Neuron (in vitro differentiated cells): ENCODE data around the gene COL23A1.

ENCODE experiments used
- H2AFZ ChIP-seq: one replicate; pipeline ENCODE4 v1.6.1; 2013; ENCODE audit warnings: low read depth, mild to moderate bottlenecking, inconsistent platforms, low read length, moderate library complexity
- H3K27me3 ChIP-seq: one replicate; pipeline ENCODE4 v1.6.1; 2013; ENCODE audit warnings: low read length; ENCODE audit not compliant: insufficient read depth
- H3K36me3 ChIP-seq: one replicate; pipeline ENCODE4 v1.6.1; 2013; ENCODE audit warnings: low read length; ENCODE audit not compliant: insufficient read depth
- H3K4me1 ChIP-seq: one replicate; pipeline ENCODE4 v1.6.1; 2013; ENCODE audit warnings: low read length; ENCODE audit not compliant: insufficient read depth
- H3K4me3 ChIP-seq: 2 replicates; pipeline ENCODE4 v1.5.1; 2013; ENCODE audit warnings: mild to moderate bottlenecking, low read length, moderate library complexity
- H3K9me3 ChIP-seq: one replicate; pipeline ENCODE4 v1.6.1; 2013; ENCODE audit warnings: low read length

The COL23A1 gene

GRCh38 chr5:178353461-178353860 is 236.7 kb downstream of the COL23A1 start:
- Histone ChIP-seq H3K4me1 (peaks cover 24% of the 10 kb centered on the region), H3K4me3 (no peak overlapping the region), H3K9me3 (no peaks in the 10 kb centered on the region), H2AFZ (no peak overlapping the region), H3K36me3 (no peaks in the 10 kb centered on the region), H3K27me3 (no peaks in the 10 kb centered on the region)

GRCh38 chr5:178352035-178352349 is 238.2 kb downstream of the COL23A1 start:
- no peaks in the 10 kb centered on the region for H3K27me3 ChIP-seq
- no peaks in the 10 kb centered on the region for H3K36me3 ChIP-seq
- H3K9me3 ChIP-seq = no peaks in the 10 kb centered on the region
- H3K4me1 ChIP-seq = peaks cover 12% of the 10 kb centered on the region
- no peak overlapping the region for H2AFZ ChIP-seq
- no peak overlapping the region for H3K4me3 ChIP-seq

GRCh38 chr5:178351221-178352034 is 238.8 kb downstream of the COL23A1 start:
- no peak overlapping the region for H3K4me3 ChIP-seq
- H3K4me1 ChIP-seq = peaks cover 6% of the 10 kb centered on the region

GRCh38 chr5:178350361-178351220 is 239.6 kb downstream of the COL23A1 start:
- no peaks in the 10 kb centered on the region for H3K9me3 ChIP-seq
- no peaks in the 10 kb centered on the region for H3K4me1 ChIP-seq

More at GRCh38 chr5:178351221-178352034, 238.8 kb downstream of the COL23A1 start:
- no peaks in the 10 kb centered on the region for H3K9me3 ChIP-seq
- no peak overlapping the region for H2AFZ ChIP-seq
- H3K27me3 ChIP-seq = no peaks in the 10 kb centered on the region
- no peaks in the 10 kb centered on the region for H3K36me3 ChIP-seq

GRCh38 chr5:178349625-178350353 is 240.4 kb downstream of the COL23A1 start:
- no peaks in the 10 kb centered on the region for H3K27me3 ChIP-seq
- no peak overlapping the region for H3K4me3 ChIP-seq
- H3K4me1 ChIP-seq = no peaks in the 10 kb centered on the region
- H3K9me3 ChIP-seq = no peaks in the 10 kb centered on the region
- no peak overlapping the region for H2AFZ ChIP-seq
- no peaks in the 10 kb centered on the region for H3K36me3 ChIP-seq

More at GRCh38 chr5:178350361-178351220, 239.6 kb downstream of the COL23A1 start:
- Histone ChIP-seq H3K4me3 (no peak overlapping the region), H3K36me3 (no peaks in the 10 kb centered on the region), H2AFZ (no peak overlapping the region), H3K27me3 (no peaks in the 10 kb centered on the region)

GRCh38 chr5:178349075-178349511 is 241.1 kb downstream of the COL23A1 start:
- H3K4me3 ChIP-seq = no peak overlapping the region
- no peaks in the 10 kb centered on the region for H3K4me1 ChIP-seq
- no peaks in the 10 kb centered on the region for H3K9me3 ChIP-seq
- no peak overlapping the region for H2AFZ ChIP-seq
- no peaks in the 10 kb centered on the region for H3K36me3 ChIP-seq
- H3K27me3 ChIP-seq = no peaks in the 10 kb centered on the region

GRCh38 chr5:178348356-178349074 is 241.7 kb downstream of the COL23A1 start:
- H2AFZ ChIP-seq = no peak overlapping the region
- H3K4me1 ChIP-seq = no peaks in the 10 kb centered on the region
- H3K27me3 ChIP-seq = no peaks in the 10 kb centered on the region
- no peaks in the 10 kb centered on the region for H3K9me3 ChIP-seq
- no peaks in the 10 kb centered on the region for H3K36me3 ChIP-seq
- no peak overlapping the region for H3K4me3 ChIP-seq

GRCh38 chr5:178347956-178348355 is 242.2 kb downstream of the COL23A1 start:
- Histone ChIP-seq H3K27me3 (no peaks in the 10 kb centered on the region), H2AFZ (no peak overlapping the region), H3K36me3 (no peaks in the 10 kb centered on the region), H3K4me1 (no peaks in the 10 kb centered on the region), H3K4me3 (no peak overlapping the region), H3K9me3 (no peaks in the 10 kb centered on the region)

- no peaks in the 10 kb centered on the region for H3K9me3 ChIP-seq
- H3K27me3 ChIP-seq = no peaks in the 10 kb centered on the region
- H2AFZ ChIP-seq = no peak overlapping the region
- no peak overlapping the region for H3K4me3 ChIP-seq
- H3K36me3 ChIP-seq = no peaks in the 10 kb centered on the region
- H3K4me1 ChIP-seq = no peaks in the 10 kb centered on the region
Measured at GRCh38 chr5:178346607-178347334, 243.4 kb downstream of the COL23A1 start.

- Histone ChIP-seq H3K4me1 (no peaks in the 10 kb centered on the region), H3K36me3 (no peaks in the 10 kb centered on the region), H3K4me3 (no peak overlapping the region), H3K9me3 (no peaks in the 10 kb centered on the region), H2AFZ (no peak overlapping the region), H3K27me3 (no peaks in the 10 kb centered on the region)
Measured at GRCh38 chr5:178343306-178343705, 246.9 kb downstream of the COL23A1 start.

- Histone ChIP-seq H3K4me1 (no peaks in the 10 kb centered on the region), H3K27me3 (no peaks in the 10 kb centered on the region), H3K4me3 (no peak overlapping the region)
Measured at GRCh38 chr5:178341851-178342140, 248.4 kb downstream of the COL23A1 start.

More at GRCh38 chr5:178341851-178342140, 248.4 kb downstream of the COL23A1 start:
- no peaks in the 10 kb centered on the region for H3K9me3 ChIP-seq
- H2AFZ ChIP-seq = no peak overlapping the region
- H3K36me3 ChIP-seq = no peaks in the 10 kb centered on the region
